Epidermal melanocyte (primary cell): Measurements from ENCODE around the gene PACSIN2.

Experiments
- DNase-seq: peaks from one replicate; pipeline ENCODE4 v3.0.0; 2011; ENCODE audit warnings: low spot score; ENCODE audit not compliant: insufficient read length

The PACSIN2 gene

DNA sequence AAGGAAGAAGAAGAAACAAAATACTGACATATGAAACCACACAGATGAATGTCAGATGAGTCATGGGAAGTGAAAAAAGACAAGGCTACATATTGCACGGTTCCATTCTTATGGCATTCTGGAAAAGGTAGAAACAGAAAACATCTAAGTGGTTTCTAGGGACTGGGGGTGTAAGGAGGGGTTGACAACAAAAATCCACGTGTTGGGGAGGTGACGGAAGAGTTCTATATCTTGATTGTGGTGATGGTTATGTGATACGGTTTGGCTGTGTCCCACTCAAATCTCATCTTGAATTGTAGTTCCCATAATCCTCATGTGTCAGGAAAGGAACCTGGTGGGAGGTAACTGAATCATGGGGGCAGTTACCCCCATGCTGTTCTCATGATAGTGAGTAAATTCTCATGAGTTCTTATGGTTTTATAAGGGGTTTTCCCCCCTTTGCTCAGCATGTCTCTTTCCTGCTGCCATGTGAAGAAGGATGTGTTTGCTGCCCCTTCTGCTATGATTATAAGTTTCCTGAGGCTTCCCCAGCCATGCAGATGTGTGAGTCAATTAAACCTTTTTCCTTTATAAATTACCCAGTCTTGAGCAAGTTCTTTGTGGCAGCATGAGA is 151.5 kb downstream of the PACSIN2 start:
- no peak for DNase-seq

DNA sequence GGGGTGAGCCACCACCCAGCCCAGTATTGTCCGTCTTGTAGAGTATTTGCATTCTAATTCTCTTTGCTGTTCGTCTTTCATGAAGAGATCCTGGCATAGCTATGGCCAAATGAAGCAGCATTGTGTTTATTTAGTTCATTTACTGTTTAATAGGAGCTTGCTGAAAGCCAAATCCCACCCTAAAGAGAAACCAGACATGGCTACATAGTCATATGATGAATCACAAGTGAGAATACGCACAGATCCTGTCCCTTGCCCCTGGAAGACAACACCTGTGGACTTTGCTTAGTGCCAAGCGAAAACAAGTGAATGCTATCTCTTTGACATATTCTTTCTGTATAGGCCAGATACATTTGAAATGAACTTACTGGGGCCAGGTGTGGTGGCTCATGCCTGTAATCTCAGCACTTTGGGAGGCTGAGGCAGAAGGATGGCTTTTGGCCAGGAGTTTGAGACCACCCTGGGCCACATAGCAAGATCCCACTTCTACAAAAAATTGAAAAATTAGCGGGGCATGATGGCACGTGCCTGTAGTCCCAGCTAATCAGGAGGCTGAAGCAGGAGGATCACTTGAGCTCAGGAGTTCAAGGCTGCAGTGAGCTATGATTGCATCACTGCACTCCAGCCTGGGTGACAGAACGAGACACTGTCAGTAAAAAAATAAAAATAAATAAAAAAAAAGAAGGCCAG is 152.8 kb downstream of the PACSIN2 start:
- DNase-seq: no peak

DNA sequence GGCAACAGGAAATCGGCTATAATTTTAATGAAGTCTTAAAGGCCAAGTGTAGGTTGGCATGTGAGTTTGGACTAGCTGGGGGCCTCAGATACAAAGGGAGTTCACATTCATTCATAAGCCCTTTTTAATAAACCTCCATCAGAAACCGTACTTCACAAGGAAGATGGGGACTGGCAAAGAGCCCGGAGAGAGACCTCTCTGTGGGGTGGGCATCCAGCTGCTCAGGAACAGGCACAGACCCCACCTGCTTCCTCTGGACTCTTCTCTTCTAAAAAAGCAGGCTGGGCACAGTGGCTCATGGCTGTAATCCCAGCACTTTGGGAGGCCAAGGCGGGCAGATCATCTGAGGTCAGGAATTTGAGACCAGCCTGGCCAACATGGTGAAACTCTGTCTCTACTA is 154.0 kb downstream of the PACSIN2 start:
- no peak for DNase-seq

DNA sequence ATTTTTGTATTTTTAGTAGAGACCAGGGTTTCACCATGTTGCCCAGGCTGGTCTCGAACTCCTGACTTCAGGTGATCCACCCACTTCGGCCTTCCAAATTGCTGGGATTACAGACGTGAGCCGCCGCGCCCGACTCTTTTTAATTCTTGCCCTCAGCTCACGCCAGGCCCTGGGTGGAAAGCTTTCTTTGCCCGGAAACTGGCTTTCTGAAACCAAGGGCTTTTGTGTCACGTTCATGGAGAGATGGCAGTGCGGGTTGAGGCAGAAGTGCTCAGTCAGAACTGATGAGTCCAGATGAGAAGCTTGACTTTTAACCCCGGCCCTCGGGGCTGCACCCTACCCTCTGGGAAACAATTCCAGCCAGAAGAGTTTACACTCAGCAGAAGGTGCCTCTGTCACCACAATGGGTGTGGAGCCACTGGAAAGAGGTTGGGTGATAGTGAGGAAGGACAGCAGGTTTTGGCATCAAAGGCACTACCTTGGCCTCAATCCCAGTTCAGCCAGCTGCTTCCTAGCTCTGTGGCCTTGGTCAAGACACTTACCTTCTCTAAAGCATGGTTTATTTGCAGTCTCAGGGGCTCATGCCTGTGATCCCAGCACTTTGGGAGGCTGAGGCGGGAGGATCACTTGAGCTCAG is 157.0 kb downstream of the PACSIN2 start:
- DNase-seq: no peak

DNA sequence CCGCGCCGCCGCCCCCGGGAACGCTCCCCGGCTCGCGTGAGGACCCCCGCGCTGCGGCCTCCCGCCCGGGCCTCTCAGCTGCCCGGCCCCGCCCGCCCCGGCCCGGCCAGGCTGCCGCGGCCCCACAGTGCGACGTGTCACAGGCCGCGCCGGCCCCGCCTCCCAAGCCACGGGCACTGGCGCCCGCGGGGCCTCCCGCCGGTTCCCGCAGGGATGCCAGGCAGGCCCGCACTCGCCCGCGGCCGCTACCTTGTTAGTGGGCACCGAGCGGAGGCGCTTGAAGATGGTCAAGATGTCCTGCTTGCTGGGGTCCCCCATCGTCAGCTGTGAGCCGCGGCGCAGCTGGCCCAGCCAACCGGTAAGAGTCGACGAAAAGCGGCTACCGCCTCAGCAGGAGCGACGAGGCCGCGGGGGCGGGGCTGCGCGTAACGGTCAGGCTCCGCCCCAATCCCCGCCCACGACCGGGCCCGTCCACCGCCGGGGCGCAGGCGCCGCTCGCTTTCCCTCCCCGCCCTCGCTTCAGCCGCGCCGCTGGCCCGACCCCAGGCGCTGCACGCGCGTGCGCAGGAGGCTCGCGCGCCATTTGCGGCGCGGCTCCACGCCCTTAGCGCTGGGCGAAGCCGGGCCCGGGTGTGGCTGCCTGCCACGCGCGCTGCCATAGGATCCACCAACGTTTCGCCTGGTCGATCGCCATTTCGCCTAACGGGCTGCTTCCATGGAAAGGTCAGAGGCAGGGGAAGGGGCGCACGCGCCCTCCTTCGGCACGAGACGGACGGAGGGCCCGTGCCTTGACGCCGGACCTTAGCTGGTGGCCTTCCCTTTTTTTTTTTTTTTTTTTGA is 157.9 kb downstream of the PACSIN2 start, which contains the start of gene ARFGAP3:
ARFGAP3 (minus strand) TSS at position 409 of the 840 bp plus-strand sequence; CDS start at position 318, 91 bp downstream.
- DNase-seq: peak; percentile 94

DNA sequence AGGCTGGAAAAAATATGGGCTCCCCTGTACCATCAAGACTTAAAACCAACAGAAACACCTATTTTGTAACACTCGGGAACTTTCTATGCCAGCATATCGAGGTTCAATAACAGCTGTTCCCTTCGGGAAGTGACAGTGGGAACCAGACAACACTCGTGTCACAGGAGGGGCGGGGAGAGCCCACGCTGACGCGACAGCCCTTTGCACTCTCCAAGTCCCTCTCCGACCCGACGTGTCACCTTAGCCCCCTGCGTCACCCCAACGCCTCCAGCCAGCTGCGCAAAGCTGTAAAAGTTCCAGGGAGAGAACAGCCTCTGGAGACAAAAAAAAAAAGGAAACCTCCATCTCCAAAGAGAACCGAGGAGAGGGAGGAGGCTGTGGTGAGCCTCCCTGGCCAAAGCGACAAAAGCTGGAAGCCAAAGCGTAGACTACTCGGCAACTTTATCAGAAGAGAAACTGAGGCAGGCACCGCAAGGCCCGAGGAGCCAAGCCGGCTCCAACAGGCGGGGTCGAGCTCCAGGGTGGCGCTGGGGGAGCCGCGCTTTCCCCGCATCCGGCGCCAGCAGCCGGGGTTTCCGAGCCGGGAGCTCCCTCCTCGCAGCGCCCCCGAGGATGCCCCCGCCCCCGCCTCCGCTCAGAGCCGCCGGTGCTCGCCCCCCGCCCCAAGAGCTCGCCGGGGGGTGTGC is 158.6 kb downstream of the PACSIN2 start:
- no peak for DNase-seq

DNA sequence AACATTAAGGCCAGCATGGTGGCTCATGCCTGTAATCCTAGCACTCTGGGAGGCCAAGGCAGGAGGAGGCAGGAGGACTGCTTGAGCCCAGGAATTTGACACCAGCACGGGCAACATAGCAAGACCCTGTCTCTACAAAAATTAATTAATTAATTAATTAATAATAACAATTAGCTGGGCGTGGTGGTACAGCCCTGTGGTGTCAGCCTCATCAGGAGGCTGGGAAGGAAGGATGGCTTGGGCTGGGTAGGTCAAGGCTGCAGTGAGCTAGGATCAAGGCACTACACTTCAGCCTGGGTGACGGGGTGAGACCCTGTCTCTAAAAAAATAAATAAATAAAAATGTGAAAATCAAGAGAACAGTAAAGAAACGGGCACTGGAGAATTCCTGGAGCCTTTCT is 159.2 kb downstream of the PACSIN2 start:
- no peak for DNase-seq

DNA sequence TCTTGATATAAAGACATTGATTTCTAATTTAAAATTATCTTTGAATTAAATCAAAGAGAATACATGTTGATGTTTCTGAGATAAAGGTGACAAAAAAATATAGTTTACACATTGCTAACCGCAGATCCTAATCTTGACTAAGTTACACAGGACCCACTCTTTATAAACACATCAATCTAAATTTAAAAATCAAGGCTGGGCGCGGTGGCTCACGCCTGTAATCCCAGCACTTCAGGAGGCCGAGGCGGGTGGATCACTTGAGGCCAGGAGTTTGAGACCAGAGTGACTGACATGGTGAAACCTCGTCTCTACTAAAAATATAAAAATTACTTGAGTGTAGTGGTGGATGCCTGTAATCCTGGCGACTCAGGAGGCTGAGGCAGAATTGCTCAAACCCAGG is 159.7 kb downstream of the PACSIN2 start:
- DNase-seq: no peak

DNA sequence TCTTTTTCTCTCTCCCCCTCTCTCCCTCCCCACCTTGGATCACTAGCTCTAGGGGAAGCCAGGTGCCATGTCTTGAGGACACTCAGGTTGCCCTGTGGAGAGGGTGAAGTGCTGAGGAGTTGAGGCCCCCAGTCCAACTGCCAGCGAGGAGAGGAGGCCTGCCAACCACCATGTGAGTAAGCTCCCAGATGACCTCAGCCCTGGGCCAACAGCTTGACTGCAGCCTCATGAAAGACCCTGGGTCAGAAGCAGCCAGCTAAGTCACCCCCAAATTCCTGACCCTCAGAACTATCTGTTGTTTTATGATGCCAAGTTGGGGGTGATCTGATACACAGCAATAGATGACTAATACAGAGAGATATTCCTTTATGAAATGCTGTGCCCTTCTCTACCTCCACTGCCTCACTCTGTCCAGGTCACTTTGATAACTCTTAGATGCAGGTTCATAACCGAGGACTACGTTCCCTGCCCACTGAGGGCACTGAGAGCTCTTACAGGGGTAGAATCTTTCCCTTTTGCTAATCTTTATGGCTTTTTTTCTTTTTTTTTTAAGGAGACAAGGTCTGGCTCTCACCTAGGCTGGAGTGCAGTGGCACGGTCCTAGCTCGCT is 165.9 kb downstream of the PACSIN2 start:
- DNase-seq: no peak

DNA sequence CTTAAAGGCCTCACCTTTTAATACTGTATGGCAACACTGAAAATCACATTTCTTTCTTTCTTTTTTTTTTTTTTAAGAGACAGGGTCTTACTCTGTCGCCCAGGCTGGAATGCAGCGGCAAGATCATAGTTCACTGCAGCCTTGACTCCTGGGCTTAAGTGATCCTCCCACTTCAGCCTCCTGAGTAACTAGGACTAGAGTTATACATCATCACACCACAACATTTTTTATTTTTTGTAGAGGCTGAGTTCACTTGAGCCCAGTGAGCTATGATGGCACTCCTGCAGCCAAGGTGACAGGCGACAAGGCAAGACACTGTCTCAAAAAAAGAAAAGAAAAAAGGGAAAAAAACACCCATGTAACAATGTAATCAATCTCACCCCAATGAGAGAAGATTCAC is 167.8 kb downstream of the PACSIN2 start:
- DNase-seq: no peak

DNA sequence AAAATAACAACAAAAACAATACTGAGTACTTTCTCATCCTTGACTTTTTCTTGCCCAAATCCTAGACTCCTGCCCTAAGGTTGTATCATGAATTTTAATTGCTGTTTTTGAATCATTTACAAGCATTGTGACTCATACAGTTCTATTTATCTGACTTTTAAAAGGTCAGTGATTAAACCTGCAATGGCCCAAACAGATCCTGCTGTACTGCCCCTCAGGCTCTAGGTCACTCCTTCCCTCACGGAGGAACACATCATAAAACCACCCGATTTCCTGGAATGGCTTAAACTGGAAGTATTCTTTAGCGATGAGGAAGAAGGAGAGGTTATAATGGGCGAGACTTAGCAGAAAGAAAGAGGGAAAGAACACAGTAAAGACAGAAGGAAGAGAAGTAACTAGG is 170.2 kb downstream of the PACSIN2 start:
- DNase-seq: no peak

DNA sequence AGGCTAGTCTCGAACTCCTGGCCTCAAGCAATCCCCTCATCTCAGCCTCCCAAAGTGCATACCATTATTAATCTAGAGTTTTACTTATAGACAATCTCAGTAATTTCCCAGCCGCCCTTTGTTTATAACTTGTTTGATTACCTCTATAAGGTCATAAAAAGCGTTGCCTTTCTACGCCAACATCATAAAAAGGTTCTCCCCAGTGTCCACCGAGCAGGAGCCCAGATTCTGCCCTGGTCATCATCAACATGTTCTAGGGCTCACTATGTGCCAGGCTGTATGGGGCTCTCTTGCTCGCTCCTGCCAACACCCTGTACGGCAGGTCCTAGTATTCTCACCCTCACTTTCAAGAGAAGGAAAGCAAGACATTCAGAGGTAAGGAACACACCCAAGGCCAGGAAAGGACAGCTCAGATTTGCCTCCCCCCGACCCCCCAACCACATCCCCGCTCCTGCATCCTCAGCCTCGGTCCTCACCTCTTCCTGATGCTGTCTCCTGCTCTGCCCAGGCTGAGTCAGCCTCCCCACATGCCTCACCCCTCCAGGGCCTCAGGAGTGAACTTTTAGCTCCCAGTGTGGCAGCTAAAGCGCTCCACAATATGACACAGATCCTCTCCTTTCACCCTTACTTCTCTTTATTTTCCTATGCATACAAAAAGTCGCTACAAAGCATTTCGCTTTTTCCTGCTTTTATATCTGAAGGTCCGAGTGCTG is 172.1 kb downstream of the PACSIN2 start:
- no peak for DNase-seq

DNA sequence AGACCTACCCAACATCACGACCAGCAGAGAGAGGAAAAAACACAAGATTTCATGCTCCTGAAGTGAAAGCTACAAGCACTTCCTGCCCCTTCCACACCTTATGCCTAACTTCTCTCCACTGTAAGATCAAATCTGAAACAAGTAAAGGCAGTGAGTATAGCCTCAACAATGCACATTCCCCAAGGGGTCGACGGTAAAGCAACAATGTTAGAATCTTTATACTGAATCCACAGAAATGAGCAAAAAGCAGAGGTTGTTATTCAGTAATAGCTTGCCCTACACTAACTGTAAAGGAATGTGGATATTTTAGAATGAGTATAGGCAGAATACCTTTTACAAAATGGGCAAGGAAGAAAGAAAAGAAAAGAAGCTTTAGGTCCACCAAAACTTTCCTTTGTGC is 173.5 kb downstream of the PACSIN2 start:
- DNase-seq: no peak

DNA sequence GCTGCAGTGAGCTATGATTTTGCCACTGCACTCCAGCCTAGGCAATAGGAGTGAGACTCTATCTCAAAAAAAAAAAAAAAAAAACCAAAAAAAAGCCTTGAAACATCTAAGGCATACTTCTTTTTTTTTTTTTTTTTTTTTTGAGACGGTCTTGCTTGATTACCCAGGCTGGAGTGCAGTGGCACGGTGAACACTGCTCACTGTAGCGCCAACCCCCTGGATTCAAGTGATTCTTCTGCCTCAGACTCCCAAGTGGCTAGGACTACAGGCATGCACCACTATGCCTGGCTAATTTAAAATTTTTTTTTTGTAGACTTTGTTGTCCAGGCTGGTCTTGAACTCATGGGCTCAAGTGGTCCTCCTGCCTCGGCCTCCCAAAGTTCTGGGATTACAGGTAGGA is 177.4 kb downstream of the PACSIN2 start:
- no peak for DNase-seq

DNA sequence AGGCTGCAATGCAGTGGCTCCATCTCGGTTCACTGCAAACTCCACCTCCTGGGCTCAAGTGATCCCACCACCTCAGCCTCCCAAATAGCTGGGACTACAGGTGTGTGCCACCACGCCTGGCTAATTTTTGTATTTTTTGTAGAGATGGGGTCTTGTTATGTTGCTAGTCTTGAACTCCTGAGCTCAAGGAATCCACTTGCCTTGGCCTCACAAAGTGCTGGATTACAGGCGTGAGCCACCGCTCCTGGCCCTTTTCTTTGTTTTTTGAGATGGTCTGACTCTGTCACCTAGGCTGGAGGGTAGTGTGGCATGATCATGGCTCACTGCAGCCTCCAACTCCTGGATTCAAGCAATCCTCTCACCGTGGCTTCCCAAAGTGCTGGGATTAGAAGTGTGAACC is 178.9 kb downstream of the PACSIN2 start:
- DNase-seq: no peak

DNA sequence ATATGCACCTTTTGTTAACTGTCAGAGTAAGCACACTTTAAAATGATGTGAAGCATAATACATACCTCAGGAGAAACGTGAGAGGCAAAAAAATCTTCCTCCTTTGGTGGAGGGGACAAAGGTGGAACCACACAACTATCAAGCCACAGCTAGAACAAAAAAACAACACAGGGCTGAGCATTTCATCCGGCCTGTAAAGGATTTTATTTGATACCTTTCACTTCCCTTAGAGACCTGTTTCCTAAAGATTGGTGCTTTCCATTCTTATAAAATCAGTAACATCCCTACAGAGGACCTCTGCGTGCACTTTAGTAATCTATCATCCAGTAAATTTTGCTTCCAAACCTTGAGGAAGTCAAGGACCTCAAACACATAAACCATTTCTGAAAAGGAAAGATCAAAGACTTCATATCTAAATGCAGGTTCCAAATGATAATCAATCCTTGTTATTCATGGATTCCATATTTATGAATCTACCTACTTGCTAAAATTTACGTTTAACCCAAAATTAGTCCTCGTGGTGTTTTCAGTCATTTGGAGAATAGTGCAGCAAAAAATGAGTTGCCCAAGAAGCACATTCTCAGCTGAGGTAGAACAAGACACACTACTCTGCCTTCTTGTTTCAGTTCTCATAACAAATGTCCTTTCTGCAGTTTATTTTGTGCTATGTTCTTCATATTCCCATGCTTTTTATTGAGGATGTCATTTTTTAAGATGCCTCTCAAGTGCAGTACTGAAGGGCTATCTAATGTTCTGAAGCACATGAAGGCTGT is 180.6 kb downstream of the PACSIN2 start:
- DNase-seq: no peak

DNA sequence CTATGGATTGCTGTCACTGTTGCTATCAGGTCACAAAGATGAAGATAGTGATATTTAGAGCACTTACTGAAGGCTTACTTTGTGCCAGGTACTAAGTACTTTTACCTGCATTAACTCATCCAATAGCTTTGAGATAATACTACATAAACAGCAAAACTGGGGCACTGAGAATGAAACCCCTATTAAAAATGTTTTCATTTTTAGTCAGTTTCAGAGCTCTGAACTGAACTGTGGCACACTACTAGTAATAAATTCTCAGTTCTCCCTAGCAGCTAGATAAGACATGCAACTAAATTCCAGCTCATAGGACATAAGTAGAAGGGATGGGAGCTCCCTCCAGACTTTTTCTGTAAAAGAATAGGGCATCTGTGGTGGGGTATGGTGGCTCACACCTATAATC is 181.8 kb downstream of the PACSIN2 start:
- no peak for DNase-seq

DNA sequence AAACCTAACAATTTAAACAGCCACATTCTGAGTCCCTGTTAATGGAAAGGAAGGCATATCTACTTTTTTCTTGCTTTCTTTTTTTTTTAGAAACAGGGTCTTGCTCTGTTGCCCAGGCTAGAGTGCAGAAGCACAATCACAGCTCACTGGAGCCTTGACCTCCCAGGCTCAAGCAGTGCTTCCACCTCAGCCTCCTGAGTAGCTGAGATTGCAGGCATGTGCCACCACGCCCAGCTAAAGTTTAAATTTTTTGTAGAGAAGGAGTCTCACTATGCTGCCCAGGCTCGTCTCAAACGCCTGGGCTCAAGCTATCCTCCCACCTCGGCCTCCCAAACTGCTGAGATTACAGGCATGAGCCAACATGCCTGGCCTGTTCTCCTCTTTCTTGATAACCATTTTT is 183.2 kb downstream of the PACSIN2 start:
- DNase-seq: no peak

DNA sequence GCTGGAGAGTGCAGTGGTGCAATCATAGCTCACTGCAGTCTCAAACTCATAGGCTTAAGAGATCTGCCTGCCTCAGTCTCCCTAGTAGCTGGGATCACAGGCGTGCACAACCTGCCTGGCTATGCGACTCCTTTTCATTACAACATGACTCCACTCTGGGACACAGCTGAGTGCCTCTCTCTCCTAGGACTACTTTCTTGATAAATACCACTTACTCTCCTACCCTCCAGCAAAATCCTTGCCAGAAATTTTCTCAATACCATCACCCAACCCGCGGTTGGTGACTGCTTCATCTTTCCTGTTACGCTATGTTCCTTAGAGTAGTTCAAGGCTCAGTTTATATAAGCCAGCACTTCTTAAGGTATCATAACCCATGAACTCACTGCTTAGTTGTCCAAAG is 184.8 kb downstream of the PACSIN2 start:
- DNase-seq: no peak

DNA sequence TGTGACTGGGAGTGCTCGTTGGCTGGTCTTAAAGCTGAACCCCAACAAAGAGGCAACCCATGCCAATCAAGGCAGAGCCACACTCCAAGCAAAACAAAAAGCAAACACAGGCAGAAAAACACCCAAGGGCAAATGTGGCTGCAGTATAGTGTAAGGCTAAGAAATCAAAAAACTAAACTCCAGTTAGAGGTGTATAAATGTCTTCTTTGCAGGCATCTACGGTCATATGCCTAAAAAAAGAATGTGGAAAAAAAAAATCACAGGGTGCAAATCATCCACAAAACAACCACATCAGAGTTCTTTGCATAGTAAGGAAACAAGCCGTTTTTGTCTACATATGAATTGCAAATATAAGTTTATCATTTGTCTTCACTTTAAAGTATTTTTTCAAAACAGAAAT is 185.6 kb downstream of the PACSIN2 start:
- DNase-seq: no peak
